HG03175 (cell line): ENCODE measurements around the gene UCN.

Experiments used
- ATAC-seq: cut with Tn5 transposase; IDR thresholded peaks from one replicate; pipeline ENCODE4 v1.9.1; 2021; ENCODE audit warnings: mild to moderate bottlenecking, moderate library complexity; ENCODE audit not compliant: unreplicated experiment

UCN gene

GRCh38 chr2:27262379-27263286, 45.6 kb downstream of the UCN start, which contains the start of gene SLC30A3:
TSS of gene SLC30A3 (minus strand) at chr2:27263047. CDS start at chr2:27262906, 141 bp downstream.
- ATAC-seq: no peak

GRCh38 chr2:27261926-27262298, 46.3 kb downstream of the UCN start:
- ATAC-seq: no peak

GRCh38 chr2:27261241-27261925, 46.9 kb downstream of the UCN start:
- no peak for ATAC-seq

- ATAC-seq: no peak
These were observed 50.2 kb downstream of the UCN start for GRCh38 chr2:27258051-27258450.
